ENCODE data around the gene SIGLEC1. TPM values are rescaled to one million over a fixed set of nuclear protein-coding genes. Genes with fewer than 3 reads are reported as not detected.

SIGLEC1 gene
- total RNA-seq (2022; extraction: Qiagen RNA extraction), result 0.01 to 0.03 TPM (median 0.02 TPM) in 4 of 5 replicates, not detected in the other

DNA sequence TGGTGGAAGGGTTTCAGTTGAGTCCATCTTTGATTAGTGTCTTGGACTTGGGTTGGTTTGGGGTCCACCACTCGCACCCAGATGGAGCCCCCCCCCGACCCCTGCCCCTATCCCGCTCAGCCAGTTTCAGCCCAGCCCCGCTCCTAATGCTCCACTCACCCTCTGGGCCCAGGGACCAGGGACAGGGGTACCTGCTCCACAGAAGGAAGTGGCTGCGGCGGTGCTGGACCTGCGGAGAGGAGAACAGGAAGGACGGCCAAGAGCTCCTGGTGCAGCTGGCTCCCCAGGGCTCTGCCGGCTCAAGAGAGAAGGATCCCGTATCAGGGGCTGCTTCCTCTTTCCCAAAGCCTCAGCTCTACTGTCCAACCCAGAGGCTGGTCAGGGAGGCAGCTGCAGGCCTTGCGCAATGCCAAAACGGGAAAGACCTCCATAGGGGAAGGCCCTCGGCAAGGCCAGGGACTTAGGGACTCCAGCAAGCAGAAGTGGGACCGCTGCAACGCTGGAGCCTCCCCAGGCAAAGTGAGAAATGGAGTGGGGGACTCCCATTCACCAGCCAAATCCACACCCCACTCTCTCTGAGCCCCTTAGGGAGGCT is at the start of gene SIGLEC1:
SIGLEC1 (minus strand) TSS at position 322 of the 595 bp plus-strand sequence. CDS start 5,472 bp downstream, outside the sequence.

DNA sequence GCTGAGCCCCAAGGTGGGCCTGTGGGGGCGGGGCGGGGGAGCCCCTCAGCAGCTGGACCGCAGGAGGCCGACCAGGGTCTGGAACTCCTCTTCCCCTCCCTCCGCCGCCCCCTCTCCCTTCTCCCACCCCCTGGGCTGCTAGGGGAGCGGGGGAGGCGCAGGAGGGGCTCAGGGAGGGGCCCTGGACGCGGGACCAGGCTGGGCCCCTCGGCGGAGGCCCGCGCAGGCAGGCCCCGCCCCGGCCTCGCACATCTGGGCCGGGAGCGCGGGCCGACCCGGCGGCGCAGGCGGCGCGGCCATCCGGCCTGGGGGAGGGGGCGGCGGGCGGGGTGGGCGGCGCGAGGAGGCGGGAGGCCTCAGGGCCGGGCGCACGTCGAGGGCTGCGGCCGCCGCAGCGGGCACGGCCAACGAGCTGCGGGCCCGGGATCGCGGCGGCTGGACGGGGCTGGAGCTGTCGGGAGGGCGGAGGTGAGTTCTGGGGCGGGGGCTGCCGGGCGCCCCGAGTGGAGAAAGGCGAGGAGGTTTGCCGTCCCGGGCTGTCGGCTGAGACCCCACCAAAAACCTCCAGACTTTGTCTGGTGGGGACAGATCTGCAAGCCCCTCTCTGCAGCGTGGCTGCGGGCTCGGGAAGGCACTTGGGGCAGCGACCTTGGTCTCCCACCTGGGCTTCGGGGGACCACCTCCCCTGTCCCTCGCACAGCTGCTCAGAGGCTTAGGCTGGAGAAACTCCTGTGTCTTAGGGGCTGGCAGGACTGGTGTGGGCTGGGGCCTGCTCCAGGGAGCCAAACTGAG is 20.1 kb upstream of the SIGLEC1 start, which contains the start of gene HSPA12B:
HSPA12B (plus strand) TSS at position 359 of the 792 bp plus-strand sequence. CDS start 5,990 bp downstream, outside the sequence.

DNA sequence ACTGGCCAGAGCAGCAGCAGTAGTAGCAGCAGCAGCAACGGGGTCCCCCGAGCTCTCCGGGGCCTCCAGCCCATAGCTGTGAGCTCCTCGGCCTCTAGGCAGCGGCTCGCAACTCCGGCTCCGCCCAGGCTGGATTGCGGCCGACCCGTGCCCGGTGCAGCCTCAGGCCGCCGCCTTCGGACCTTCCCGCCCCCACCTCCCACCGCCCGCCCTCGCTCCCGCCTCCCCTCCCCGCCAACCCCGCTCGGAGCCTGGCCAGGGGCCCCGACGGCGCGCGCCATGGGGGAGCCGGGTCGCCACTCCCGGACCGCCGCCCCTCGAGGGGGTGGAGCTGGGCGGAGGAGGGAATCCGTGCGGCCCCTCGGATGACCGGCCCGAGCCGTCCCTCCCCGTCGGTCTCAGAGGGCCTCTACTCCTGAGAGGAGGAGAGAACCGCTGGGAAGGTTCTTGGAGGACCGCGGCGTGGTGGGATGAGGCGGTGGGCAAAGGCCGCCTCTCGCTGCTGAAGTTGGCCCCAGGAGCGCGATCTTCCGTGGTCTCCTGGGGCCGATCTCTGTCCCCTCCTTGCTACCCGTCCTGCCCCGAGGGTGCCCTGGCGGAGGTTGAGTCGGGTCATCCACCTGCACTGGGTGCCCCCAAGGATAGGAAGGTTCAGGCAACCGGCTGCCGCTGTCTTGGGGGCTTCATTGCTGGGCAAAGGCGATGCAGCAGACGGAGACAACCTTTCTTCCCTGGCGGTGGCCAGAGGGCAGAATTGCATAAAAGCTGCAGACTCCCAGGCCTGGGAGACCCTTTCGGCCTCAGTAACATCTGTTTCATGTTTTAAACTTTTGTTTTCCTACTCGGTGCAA is 30.2 kb downstream of the SIGLEC1 start, which contains the start of gene ADAM33:
ADAM33 (minus strand) TSS at position 80 of the 851 bp plus-strand sequence; CDS start at position 74, 6 bp downstream.

DNA sequence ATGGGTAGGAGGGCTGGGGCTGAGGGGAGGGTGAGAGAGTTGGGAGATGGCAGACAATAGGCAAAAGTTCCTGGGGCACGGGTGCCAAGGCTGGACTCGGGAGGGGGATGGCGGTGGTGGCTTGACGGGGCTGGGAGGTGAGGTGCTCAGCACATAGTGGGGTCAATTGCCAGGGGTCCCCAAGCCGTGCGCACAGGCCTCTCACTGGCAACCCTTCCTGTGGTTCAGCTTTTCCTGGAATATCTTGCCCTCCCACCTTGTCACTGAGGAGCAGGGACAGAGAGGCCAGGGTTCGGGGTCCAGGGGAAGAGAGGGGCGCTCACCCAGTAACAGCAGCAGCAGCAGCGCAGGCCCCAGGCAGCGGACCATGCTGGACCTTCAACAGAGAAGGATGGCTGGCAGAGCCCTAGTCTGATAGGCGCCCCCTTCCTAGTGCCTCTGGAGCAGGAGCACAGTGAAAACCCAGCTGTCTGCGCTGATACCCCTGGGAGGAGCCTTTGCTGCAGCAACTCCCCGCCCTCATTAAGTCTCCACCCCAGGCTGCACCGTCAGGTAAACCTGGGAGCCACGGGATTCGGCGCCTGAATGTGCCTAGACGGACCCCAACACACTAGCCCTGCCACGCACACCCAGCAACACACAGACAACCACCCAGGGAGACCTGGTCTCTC is 49.2 kb downstream of the SIGLEC1 start, which contains the start of gene GFRA4:
GFRA4 (minus strand) TSS at position 369 of the 671 bp plus-strand sequence; CDS start at position 369, 0 bp downstream.

Other genes starting within 250 kb of the SIGLEC1 start
- gene ATRN, start 241.6 kb downstream of the SIGLEC1 start, total RNA-seq (2022; extraction: Qiagen RNA extraction), result 19.3 to 28.2 TPM (median 25.5 TPM) in 5 replicates
- not detected in 5 replicates for gene GFRA4, start 49.2 kb downstream of the SIGLEC1 start, total RNA-seq (2022; extraction: Qiagen RNA extraction)
- 0.03 to 0.07 TPM (median 0.05 TPM) in 4 of 5 replicates, not detected in the other for gene ADAM33, start 30.6 kb downstream of the SIGLEC1 start, total RNA-seq (2022; extraction: Qiagen RNA extraction)
- gene HSPA12B, start 20.1 kb upstream of the SIGLEC1 start, total RNA-seq (2022; extraction: Qiagen RNA extraction), result 0.35 to 0.62 TPM (median 0.50 TPM) in 5 replicates
- 100 to 176 TPM (median 166 TPM) in 5 replicates for gene ADISSP, start 55.2 kb upstream of the SIGLEC1 start, total RNA-seq (2022; extraction: Qiagen RNA extraction)
- 1.7 to 2.5 TPM (median 2.0 TPM) in 5 replicates for gene SPEF1, start 68.8 kb upstream of the SIGLEC1 start, total RNA-seq (2022; extraction: Qiagen RNA extraction)
- gene CENPB, start 74.1 kb upstream of the SIGLEC1 start, total RNA-seq (2022; extraction: Qiagen RNA extraction), result 88.9 to 130 TPM (median 123 TPM) in 5 replicates
- 188 to 231 TPM (median 225 TPM) in 5 replicates for gene CDC25B, start 83.7 kb upstream of the SIGLEC1 start, total RNA-seq (2022; extraction: Qiagen RNA extraction)
- 12.9 to 19.8 TPM (median 17.4 TPM) in 5 replicates for gene AP5S1, start 107.9 kb upstream of the SIGLEC1 start, total RNA-seq (2022; extraction: Qiagen RNA extraction)
- 17.9 to 25.4 TPM (median 21.1 TPM) in 5 replicates for gene MAVS, start 134.2 kb upstream of the SIGLEC1 start, total RNA-seq (2022; extraction: Qiagen RNA extraction)
- 51.5 to 61.3 TPM (median 53.6 TPM) in 5 replicates for gene PANK2, start 176.8 kb upstream of the SIGLEC1 start, total RNA-seq (2022; extraction: Qiagen RNA extraction)